Measurements from ENCODE around the gene CHURC1.

The CHURC1 gene

GRCh38 chr14:64951291-64951690 lies 37.0 kb downstream of the CHURC1 start:
- Mint-ChIP-seq H3K4me3 (no peak overlapping the region), H3K9me3 (no peaks in the 10 kb centered on the region), H3K27me3 (no peaks in the 10 kb centered on the region), H3K4me1 (peaks cover 11% of the 10 kb centered on the region), H3K27ac (no peak overlapping the region), H3K36me3 (peaks cover 14% of the 10 kb centered on the region)
- ATAC-seq (ENCODE audit: low read depth) (no peak), DNase-seq (ENCODE audit: low spot score in 2 of 2) (no peak)

DNA sequence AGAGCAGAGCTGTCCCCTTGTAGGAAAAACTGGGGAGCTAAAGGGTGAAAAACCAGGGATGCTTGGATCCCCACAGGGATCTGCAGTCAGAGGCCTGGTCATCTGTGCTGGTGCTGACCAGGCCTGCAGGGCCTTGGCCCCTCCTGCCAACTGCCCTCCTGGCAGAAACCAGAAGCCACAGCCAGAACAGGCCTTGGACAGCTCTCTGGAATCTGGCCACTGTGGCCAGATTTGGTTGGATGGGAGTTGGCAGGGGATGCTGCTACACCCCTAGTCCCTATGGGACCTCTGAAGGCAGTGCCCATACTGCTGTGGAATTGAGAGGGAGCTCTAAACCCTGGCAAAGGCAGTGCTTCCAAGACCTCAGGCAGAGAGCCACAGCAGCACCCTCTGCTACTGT lies 37.5 kb downstream of the CHURC1 start:
- H3K27ac Mint-ChIP-seq, result no peak overlapping the region
- DNase-seq (ENCODE audit: low spot score in 2 of 2) (no peak), ATAC-seq (ENCODE audit: low read depth) (no peak)
- H3K4me3 Mint-ChIP-seq, result no peak overlapping the region
- H3K4me1 Mint-ChIP-seq, result peaks cover 11% of the 10 kb centered on the region
- no peaks in the 10 kb centered on the region for H3K27me3 Mint-ChIP-seq
- H3K9me3 Mint-ChIP-seq, result no peaks in the 10 kb centered on the region
- peaks cover 14% of the 10 kb centered on the region for H3K36me3 Mint-ChIP-seq

DNA sequence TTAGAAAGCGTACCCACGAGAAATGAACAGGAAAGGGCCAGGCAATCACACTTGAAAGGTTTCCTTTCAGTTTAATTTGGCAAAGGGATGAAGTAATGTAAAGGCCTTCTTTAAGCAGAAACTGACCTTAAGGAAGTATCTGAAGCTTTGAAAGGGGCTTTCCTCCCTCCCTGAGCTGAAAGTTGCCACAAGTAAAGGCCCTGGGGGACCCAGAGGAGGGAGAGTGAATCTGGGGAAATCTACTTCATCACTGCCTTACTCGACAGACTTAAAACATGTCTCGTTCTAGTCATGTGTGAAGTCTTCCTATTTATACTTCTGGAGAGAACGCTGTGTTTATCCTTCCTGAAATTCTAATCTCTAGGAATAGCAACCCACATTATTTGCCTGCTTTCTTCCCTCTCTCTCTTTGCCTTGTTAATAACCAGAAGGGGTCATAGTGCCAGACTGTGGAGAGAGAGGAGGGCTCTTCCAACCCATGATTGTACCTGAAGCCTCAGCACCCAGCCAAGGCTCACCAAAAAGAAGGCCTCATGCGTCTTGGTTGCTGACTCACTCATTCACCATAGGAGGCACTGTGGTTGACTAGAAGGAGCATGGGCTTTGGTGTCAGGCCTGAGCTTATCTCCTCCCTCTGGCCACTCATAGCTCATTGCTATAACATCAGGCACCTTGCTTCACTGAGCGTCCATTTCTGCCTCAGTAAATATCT lies 38.5 kb downstream of the CHURC1 start:
- H3K4me3 Mint-ChIP-seq, result no peak overlapping the region
- no peaks in the 10 kb centered on the region for H3K27me3 Mint-ChIP-seq
- no peaks in the 10 kb centered on the region for H3K9me3 Mint-ChIP-seq
- DNase-seq (ENCODE audit: low spot score in 2 of 2), result no peak
- H3K27ac Mint-ChIP-seq, result peak overlapping the region; percentile 15
- peak; percentile 52 for ATAC-seq (ENCODE audit: low read depth)
- H3K36me3 Mint-ChIP-seq, result peaks cover 8% of the 10 kb centered on the region
- H3K4me1 Mint-ChIP-seq, result peaks cover 11% of the 10 kb centered on the region

GRCh38 chr14:64953310-64953654 lies 39.0 kb downstream of the CHURC1 start:
- no peak for DNase-seq (ENCODE audit: low spot score in 2 of 2)
- no peak for ATAC-seq (ENCODE audit: low read depth)
- Mint-ChIP-seq H3K36me3 (peaks cover 6% of the 10 kb centered on the region), H3K4me3 (no peak overlapping the region), H3K4me1 (peaks cover 11% of the 10 kb centered on the region), H3K9me3 (no peaks in the 10 kb centered on the region), H3K27me3 (no peaks in the 10 kb centered on the region), H3K27ac (peak overlapping the region; percentile 15)

GRCh38 chr14:64953661-64954060 lies 39.4 kb downstream of the CHURC1 start:
- Mint-ChIP-seq H3K27me3 (no peaks in the 10 kb centered on the region), H3K36me3 (peaks cover 4% of the 10 kb centered on the region), H3K27ac (no peak overlapping the region), H3K9me3 (no peaks in the 10 kb centered on the region), H3K4me1 (peaks cover 11% of the 10 kb centered on the region), H3K4me3 (no peak overlapping the region)
- DNase-seq (ENCODE audit: low spot score in 2 of 2) (no peak), ATAC-seq (ENCODE audit: low read depth) (no peak)

DNA sequence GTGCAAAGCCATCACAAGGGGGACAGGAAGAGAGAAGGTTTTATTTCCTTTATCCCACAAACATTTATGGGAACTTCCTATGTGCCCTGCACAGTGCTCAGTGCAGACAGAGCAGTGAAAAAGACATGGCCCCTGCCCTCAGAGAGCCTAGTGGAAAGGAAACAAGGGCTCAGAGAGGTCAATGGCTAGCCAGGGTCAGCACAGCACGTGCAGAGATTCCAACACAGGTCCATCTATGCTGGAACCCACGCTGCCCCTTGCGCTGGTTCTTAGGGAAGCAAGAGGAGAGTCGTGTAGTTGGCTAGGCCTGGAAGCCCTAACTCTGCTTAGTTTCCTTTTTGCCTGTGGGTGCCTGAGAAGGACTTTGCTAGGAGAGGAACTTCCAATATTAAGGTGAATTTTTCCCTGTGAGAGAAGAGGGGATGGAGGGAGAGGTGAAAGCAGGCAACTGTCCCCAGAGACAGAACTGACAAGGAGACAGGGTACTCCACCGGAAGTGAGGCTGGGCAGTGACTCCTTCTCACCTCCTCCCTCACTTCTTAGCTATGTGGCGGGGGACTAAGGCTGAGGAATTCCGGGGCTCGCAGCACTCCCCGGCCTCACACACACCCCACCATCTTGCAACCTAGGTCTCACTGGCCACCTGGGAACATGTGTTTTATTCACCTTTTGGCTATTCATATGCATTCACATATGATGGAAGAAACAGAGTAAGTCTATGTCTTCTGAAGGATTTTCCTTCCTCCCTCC lies 40.4 kb downstream of the CHURC1 start:
- Mint-ChIP-seq H3K36me3 (peaks cover 2% of the 10 kb centered on the region), H3K27me3 (no peaks in the 10 kb centered on the region), H3K9me3 (no peaks in the 10 kb centered on the region), H3K27ac (no peak overlapping the region), H3K4me3 (no peak overlapping the region), H3K4me1 (peaks cover 11% of the 10 kb centered on the region)
- no peak for ATAC-seq (ENCODE audit: low read depth)
- DNase-seq (ENCODE audit: low spot score in 2 of 2), result no peak

DNA sequence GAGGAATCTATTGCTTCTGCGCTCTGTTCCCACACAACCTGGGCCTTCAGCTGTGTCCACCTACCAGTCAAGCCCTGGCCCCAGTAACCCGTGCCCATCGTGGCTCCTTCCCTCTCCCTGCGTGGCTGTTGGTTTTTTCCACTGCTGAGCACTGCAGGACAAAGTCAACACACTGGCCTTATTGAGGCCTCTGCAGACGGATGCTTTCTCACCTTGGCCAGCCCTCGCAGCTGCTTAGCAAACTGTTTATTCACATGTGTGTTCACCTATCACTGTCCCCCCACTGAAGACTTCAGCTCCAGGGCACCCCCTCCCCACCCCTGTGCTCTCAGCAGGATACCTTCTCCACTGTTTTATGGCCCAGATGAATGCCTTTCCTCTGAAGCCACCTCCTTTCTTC lies 41.0 kb downstream of the CHURC1 start:
- H3K36me3 Mint-ChIP-seq, result peaks cover 2% of the 10 kb centered on the region

DNA sequence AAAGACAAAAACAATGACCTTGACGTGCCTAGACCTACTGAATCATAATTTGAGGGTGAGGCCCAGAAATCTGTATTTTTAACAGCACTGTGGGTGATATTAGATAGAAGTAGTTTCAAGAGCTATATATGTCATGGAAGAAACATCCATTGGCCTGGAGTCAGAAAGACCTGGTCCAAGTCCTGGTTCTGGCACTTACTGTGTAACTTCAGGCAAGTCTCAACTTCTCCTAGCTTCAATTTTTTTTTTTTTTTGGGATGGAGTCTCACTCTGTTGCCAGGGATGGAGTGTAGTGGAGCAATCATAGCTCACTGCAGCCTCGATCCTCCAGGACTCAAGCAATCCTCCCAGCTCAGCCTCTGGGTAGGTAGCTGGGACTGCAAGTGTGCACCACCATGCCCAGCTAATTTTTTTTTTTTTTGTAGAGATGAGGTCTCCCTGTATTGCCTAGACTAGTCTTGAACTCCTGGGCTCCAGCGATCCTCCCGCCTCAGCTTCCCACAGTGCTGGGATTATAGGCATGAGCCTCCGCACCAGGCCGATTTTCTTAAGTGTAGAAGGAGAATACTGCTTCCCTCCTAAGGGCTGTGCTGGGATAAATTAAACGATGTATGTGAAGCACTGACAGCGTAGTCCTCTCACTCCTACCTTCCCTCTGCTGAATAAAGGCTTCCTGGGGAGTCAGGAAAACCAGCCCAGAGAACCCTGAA lies 42.6 kb downstream of the CHURC1 start:
- H3K9me3 Mint-ChIP-seq, result no peaks in the 10 kb centered on the region

More for the DNA sequence above, 41.0 kb downstream of the CHURC1 start:
- no peaks in the 10 kb centered on the region for H3K9me3 Mint-ChIP-seq
- H3K27me3 Mint-ChIP-seq, result no peaks in the 10 kb centered on the region
- DNase-seq (ENCODE audit: low spot score in 2 of 2), result no peak
- no peak overlapping the region for H3K27ac Mint-ChIP-seq
- no peak for ATAC-seq (ENCODE audit: low read depth)
- no peak overlapping the region for H3K4me3 Mint-ChIP-seq
- peaks cover 13% of the 10 kb centered on the region for H3K4me1 Mint-ChIP-seq

DNA sequence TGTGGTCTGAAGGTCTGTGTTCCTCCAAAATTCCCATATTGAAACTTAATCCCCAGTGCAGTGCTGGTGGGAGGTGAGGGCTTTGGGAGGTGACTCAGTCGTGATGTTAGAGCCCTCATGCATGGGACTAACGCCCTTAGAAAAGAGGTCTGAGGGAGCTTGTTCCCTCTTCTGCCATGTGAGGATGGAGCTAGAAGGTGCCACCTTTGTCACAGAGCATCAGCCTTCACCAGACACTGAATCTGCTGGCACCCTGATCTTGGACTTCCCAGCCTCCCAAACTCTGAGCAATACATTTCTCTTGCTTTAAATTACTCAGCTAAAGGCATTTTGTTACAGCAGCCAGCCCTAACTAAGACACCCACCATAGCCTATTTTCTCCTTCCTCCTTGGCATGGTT lies 43.9 kb downstream of the CHURC1 start:
- Mint-ChIP-seq H3K27me3 (no peaks in the 10 kb centered on the region), H3K4me3 (no peak overlapping the region), H3K36me3 (peaks cover 2% of the 10 kb centered on the region), H3K9me3 (no peaks in the 10 kb centered on the region), H3K27ac (no peak overlapping the region), H3K4me1 (peaks cover 4% of the 10 kb centered on the region)
- no peak for ATAC-seq (ENCODE audit: low read depth)
- DNase-seq (ENCODE audit: low spot score in 2 of 2), result no peak

More for the DNA sequence above, 42.6 kb downstream of the CHURC1 start:
- Mint-ChIP-seq H3K36me3 (peaks cover 2% of the 10 kb centered on the region), H3K4me1 (peaks cover 13% of the 10 kb centered on the region), H3K27ac (no peak overlapping the region), H3K27me3 (no peaks in the 10 kb centered on the region), H3K4me3 (no peak overlapping the region)
- no peak for DNase-seq (ENCODE audit: low spot score in 2 of 2)
- ATAC-seq (ENCODE audit: low read depth), result no peak

- H3K27ac Mint-ChIP-seq, result no peak overlapping the region
- ATAC-seq (ENCODE audit: low read depth), result no peak
- no peak for DNase-seq (ENCODE audit: low spot score in 2 of 2)
- H3K27me3 Mint-ChIP-seq, result no peaks in the 10 kb centered on the region
- peaks cover 2% of the 10 kb centered on the region for H3K4me1 Mint-ChIP-seq
- H3K9me3 Mint-ChIP-seq, result no peaks in the 10 kb centered on the region
- no peak overlapping the region for H3K4me3 Mint-ChIP-seq
- peaks cover 2% of the 10 kb centered on the region for H3K36me3 Mint-ChIP-seq
Measured at GRCh38 chr14:64958743-64959142, 44.5 kb downstream of the CHURC1 start.

DNA sequence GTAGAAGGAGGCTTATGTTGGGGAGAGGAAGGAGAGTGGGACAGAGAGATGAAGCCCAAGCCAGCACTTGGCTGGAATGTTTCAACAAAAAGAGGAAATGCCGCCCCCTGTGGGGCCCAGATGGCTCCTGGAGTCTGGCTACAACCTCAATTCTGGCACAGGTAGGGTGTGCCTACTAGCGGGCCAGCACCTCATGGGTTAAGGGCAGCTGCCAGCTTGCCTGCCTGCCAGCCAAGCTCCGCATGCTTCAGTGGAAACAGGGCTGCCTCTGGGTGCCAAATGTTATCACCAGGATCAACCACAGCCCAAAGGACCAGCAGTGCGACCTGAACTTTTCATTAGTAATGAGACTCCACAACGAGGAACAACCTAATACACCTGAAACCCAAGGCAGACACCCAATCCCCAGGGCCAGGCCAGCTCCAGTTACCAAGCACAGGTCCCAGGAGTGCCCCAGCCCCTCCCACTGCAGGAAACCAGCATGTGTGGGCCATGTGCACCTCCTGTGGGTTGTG lies 46.6 kb downstream of the CHURC1 start:
- Mint-ChIP-seq H3K27me3 (peaks cover 1% of the 10 kb centered on the region), H3K4me1 (peaks cover 2% of the 10 kb centered on the region), H3K27ac (no peak overlapping the region), H3K4me3 (no peak overlapping the region), H3K9me3 (no peaks in the 10 kb centered on the region), H3K36me3 (no peaks in the 10 kb centered on the region)
- DNase-seq (ENCODE audit: low spot score in 2 of 2) (no peak), ATAC-seq (ENCODE audit: low read depth) (no peak)

GRCh38 chr14:64963611-64964010 lies 49.4 kb downstream of the CHURC1 start:
- Mint-ChIP-seq H3K4me3 (no peak overlapping the region), H3K4me1 (peaks cover 2% of the 10 kb centered on the region), H3K27me3 (peaks cover 1% of the 10 kb centered on the region), H3K36me3 (peaks cover 2% of the 10 kb centered on the region), H3K27ac (no peak overlapping the region), H3K9me3 (no peaks in the 10 kb centered on the region)
- ATAC-seq (ENCODE audit: low read depth) (no peak), DNase-seq (ENCODE audit: low spot score in 2 of 2) (no peak)

DNA sequence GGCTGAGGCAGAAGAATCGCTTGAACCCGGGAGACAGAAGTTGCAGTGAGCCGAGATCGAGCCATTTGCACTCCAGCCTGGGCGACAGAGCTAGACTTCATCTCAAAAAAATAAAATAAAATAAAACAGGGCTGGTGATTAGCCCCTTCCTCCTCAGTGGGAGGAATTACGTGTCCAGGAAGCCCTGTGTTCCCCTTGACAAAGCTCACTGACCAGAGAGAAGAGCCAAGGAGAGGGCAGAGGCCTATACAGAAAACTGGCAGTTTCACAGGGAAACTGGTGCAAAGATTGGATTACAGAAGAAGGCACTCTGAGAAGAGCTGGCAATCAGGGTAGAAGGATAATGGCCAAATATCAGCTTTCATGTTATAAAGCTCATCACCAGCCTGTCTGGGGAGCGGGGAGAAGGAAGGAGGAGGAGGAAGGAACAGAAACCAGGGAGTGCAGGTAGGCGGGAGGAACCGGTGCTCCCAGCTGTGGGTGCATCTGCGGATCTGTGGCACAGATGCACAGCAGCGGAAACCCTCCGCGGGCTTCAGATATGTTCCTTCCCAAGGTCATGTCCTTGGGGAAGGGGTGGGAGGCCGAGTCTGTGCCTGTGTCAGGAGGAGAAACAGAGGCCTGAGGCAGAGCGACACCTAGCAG lies 51.2 kb downstream of the CHURC1 start:
- DNase-seq (ENCODE audit: low spot score in 2 of 2) (no peak), ATAC-seq (ENCODE audit: low read depth) (no peak)
- Mint-ChIP-seq H3K36me3 (peaks cover 2% of the 10 kb centered on the region), H3K9me3 (no peaks in the 10 kb centered on the region), H3K4me3 (no peak overlapping the region), H3K27ac (no peak overlapping the region), H3K27me3 (peaks cover 5% of the 10 kb centered on the region), H3K4me1 (peaks cover 3% of the 10 kb centered on the region)

GRCh38 chr14:64966976-64967375 lies 52.7 kb downstream of the CHURC1 start:
- Mint-ChIP-seq H3K9me3 (no peaks in the 10 kb centered on the region), H3K4me1 (peaks cover 6% of the 10 kb centered on the region), H3K36me3 (peaks cover 2% of the 10 kb centered on the region), H3K27ac (no peak overlapping the region), H3K27me3 (peaks cover 10% of the 10 kb centered on the region), H3K4me3 (no peak overlapping the region)
- ATAC-seq (ENCODE audit: low read depth) (no peak), DNase-seq (ENCODE audit: low spot score in 2 of 2) (no peak)

All from memory B cell (primary cell).